Measurements from ENCODE around the gene CSRP2. TPM values are rescaled to one million over a fixed set of nuclear protein-coding genes. Genes with fewer than 3 reads are reported as not detected.

CSRP2 gene
- total RNA-seq, 4 donors from 2014 or later = 5.0 to 28.6 (median 18.4) TPM

- Histone ChIP-seq H3K36me3 (no peaks in the 10 kb centered on the region), H3K4me1 (no peaks in the 10 kb centered on the region), H3K4me3 (no peak overlapping the region), H3K9me3 (peaks cover 0 to 15% (median 1%) of the 10 kb centered on the region in 4 donors), H3K27me3 (no peaks in the 10 kb centered on the region), H3K27ac (no peak overlapping the region)
- 53 to 54% methylated on average over 8 of the region's 8 CpGs for WGBS, 2 donors
- no peak for DNase-seq (ENCODE audit: low spot score in 2 of 2)
- TF ChIP-seq POLR2A (IDR thresholded peaks at IDR 0.05) (no peak), CTCF (IDR thresholded peaks at IDR 0.05) (no peak), EP300 (IDR thresholded peaks at IDR 0.05) (no peak)
Observed at GRCh38 chr12:76890151-76891143, 11.6 kb upstream of the CSRP2 start.

- H3K36me3 ChIP-seq = no peaks in the 10 kb centered on the region
- DNase-seq (ENCODE audit: low spot score in 2 of 2) = no peak
- H3K9me3 ChIP-seq = peaks cover 0 to 4% (median 0%) of the 10 kb centered on the region in 4 donors
- no peaks in the 10 kb centered on the region for H3K27me3 ChIP-seq
- 94 to 96% methylated on average over 1 of the region's 1 CpG for WGBS, 2 donors
- no peak for TF ChIP-seq EP300 (IDR thresholded peaks at IDR 0.05)
- TF ChIP-seq CTCF (IDR thresholded peaks at IDR 0.05) = no peak
- no peak for TF ChIP-seq POLR2A (IDR thresholded peaks at IDR 0.05)
- no peak overlapping the region for H3K27ac ChIP-seq
- H3K4me1 ChIP-seq = no peaks in the 10 kb centered on the region
- no peak overlapping the region for H3K4me3 ChIP-seq
Observed at GRCh38 chr12:76888775-76889174, 10.0 kb upstream of the CSRP2 start.

GRCh38 chr12:76883811-76884210, 5.0 kb upstream of the CSRP2 start:
- Histone ChIP-seq H3K4me3 (no peak overlapping the region), H3K36me3 (no peaks in the 10 kb centered on the region), H3K27ac (no peak overlapping the region), H3K9me3 (no peaks in the 10 kb centered on the region), H3K4me1 (peaks cover 0 to 11% (median 0%) of the 10 kb centered on the region in 4 donors), H3K27me3 (no peaks in the 10 kb centered on the region)
- WGBS, 2 donors = 41 to 44% methylated on average over 2 of the region's 2 CpGs
- TF ChIP-seq EP300 (IDR thresholded peaks at IDR 0.05) (peak in 1 of 2 donors; percentile 21), CTCF (IDR thresholded peaks at IDR 0.05) (no peak), POLR2A (IDR thresholded peaks at IDR 0.05) (no peak)
- DNase-seq (ENCODE audit: low spot score in 2 of 2) = peak; percentile 9 to 15

GRCh38 chr12:76883151-76883550, 4.3 kb upstream of the CSRP2 start:
- H3K27me3 ChIP-seq = no peaks in the 10 kb centered on the region
- DNase-seq (ENCODE audit: low spot score in 2 of 2) = no peak
- 84 to 95% methylated on average over 6 of the region's 6 CpGs for WGBS, 2 donors
- no peak for TF ChIP-seq POLR2A (IDR thresholded peaks at IDR 0.05)
- TF ChIP-seq EP300 (IDR thresholded peaks at IDR 0.05) = no peak
- no peak for TF ChIP-seq CTCF (IDR thresholded peaks at IDR 0.05)
- H3K4me1 ChIP-seq = peaks cover 0 to 16% (median 0%) of the 10 kb centered on the region in 4 donors
- no peak overlapping the region for H3K4me3 ChIP-seq
- no peaks in the 10 kb centered on the region for H3K36me3 ChIP-seq
- no peaks in the 10 kb centered on the region for H3K9me3 ChIP-seq
- no peak overlapping the region for H3K27ac ChIP-seq

GRCh38 chr12:76882367-76882766, 3.5 kb upstream of the CSRP2 start:
- DNase-seq (ENCODE audit: low spot score in 2 of 2) = no peak
- WGBS, 2 donors = 91 to 100% methylated on average over 1 of the region's 1 CpG
- Histone ChIP-seq H3K27me3 (no peaks in the 10 kb centered on the region), H3K4me3 (no peak overlapping the region), H3K4me1 (peaks cover 0 to 23% (median 0%) of the 10 kb centered on the region in 4 donors), H3K27ac (no peak overlapping the region), H3K9me3 (no peaks in the 10 kb centered on the region), H3K36me3 (no peaks in the 10 kb centered on the region)
- no peak for TF ChIP-seq CTCF (IDR thresholded peaks at IDR 0.05)
- TF ChIP-seq POLR2A (IDR thresholded peaks at IDR 0.05) = no peak
- TF ChIP-seq EP300 (IDR thresholded peaks at IDR 0.05) = no peak

All from tibial nerve (tissue), 4 donors.